Activated CD8-positive, alpha-beta T cell treated with anti-CD3 and anti-CD28 coated beads for 36 hours (primary cell): ENCODE data around the gene ENTPD2. TPM values are rescaled to one million over a fixed set of nuclear protein-coding genes. Genes with fewer than 3 reads are reported as not detected.

Experiments used
- ATAC-seq: fragments of 200-7000 bp; cut with Tn5 transposase; one replicate; pipeline ENCODE4 v1.10.0; 2021; ENCODE audit warnings: mild to moderate bottlenecking, moderate library complexity
- CTCF ChIA-PET: fragments of 350-600 bp; sonication (Branson Sonifier 250); formaldehyde crosslinking; loops from one replicate; lab custom pipeline; 2021; ENCODE audit warnings: antibody characterized with exemption; lab: Charles Lee
- POLR2A ChIA-PET: fragments of 350-600 bp; sonication (Branson Sonifier 250); formaldehyde crosslinking; loops from one replicate; lab custom pipeline; 2021; ENCODE audit warnings: antibody characterized with exemption; lab: Charles Lee
- DNase-seq: peaks from one replicate; pipeline ENCODE4 v3.0.0-alpha.2; 2020
- H3K27ac Mint-ChIP-seq: one replicate; pipeline ENCODE4 v1.8.0; 2021; ENCODE audit warnings: mild to moderate bottlenecking, mixed read lengths
- H3K27me3 Mint-ChIP-seq: one replicate; pipeline ENCODE4 v1.8.0; 2021; ENCODE audit warnings: mixed read lengths
- H3K36me3 Mint-ChIP-seq: one replicate; pipeline ENCODE4 v1.8.0; 2021; ENCODE audit warnings: low read depth, mixed read lengths
- H3K4me1 Mint-ChIP-seq: one replicate; pipeline ENCODE4 v1.8.0; 2021; ENCODE audit warnings: low read depth, mixed read lengths
- H3K4me3 Mint-ChIP-seq: one replicate; pipeline ENCODE4 v1.8.0; 2021; ENCODE audit warnings: mild to moderate bottlenecking, moderate library complexity, mixed read lengths
- H3K9me3 Mint-ChIP-seq: one replicate; pipeline ENCODE4 v1.8.0; 2021; ENCODE audit warnings: mixed read lengths
- intact Hi-C: fragments of 100-400 bp; cut with micrococcal nuclease; formaldehyde crosslinking; loops from one replicate; pipeline ENCODE4 v1.10.0; 2022
- total RNA-seq, 2 experiments: library from RNA; stranded (reverse); gene quantifications; one replicate each; pipeline ENCODE4 v1.2.3, GENCODE V29; 2021
- TF ChIP-seq, protein P1 (sequence below): fragments of 200-600 bp; IDR thresholded peaks from one replicate; pipeline ENCODE4 v1.8.0; 2022; ENCODE audit warnings: antibody characterized with exemption, mild to moderate bottlenecking

The ENTPD2 gene
- total RNA-seq: not detected

- H3K4me1 Mint-ChIP-seq: no peaks in the 10 kb centered on the region
- ATAC-seq (peak; percentile 66), DNase-seq (peak; percentile 58)
- ChIA-PET POLR2A (interaction anchor here (1.3 to 1.7 kb wide), 2 partner anchors 17 to 27 kb away, joined by 3 to 5 read pairs; no protein-coding TSS in a partner anchor), CTCF (interaction anchor here (2.3 to 3.1 kb wide), 3 partner anchors 13 to 22 kb away, joined by 5 to 20 read pairs (median 11); partner anchors contain the start of gene UAP1L1)
- H3K27ac Mint-ChIP-seq: no peak within 1 kb of the TSS
- TF ChIP-seq, protein P1, sequence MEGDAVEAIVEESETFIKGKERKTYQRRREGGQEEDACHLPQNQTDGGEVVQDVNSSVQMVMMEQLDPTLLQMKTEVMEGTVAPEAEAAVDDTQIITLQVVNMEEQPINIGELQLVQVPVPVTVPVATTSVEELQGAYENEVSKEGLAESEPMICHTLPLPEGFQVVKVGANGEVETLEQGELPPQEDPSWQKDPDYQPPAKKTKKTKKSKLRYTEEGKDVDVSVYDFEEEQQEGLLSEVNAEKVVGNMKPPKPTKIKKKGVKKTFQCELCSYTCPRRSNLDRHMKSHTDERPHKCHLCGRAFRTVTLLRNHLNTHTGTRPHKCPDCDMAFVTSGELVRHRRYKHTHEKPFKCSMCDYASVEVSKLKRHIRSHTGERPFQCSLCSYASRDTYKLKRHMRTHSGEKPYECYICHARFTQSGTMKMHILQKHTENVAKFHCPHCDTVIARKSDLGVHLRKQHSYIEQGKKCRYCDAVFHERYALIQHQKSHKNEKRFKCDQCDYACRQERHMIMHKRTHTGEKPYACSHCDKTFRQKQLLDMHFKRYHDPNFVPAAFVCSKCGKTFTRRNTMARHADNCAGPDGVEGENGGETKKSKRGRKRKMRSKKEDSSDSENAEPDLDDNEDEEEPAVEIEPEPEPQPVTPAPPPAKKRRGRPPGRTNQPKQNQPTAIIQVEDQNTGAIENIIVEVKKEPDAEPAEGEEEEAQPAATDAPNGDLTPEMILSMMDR: no peak
- H3K4me3 Mint-ChIP-seq: no peak within 1 kb of the TSS
- intact Hi-C loops: no loop called here
- H3K27me3 Mint-ChIP-seq: peaks cover 20% of the 10 kb centered on the region
- H3K9me3 Mint-ChIP-seq: no peaks in the 10 kb centered on the region
- no peaks in the 10 kb centered on the region for H3K36me3 Mint-ChIP-seq
These were observed at the start of gene ENTPD2 for GRCh38 chr9:137053944-137054931. Gene ENTPD2 (minus strand): TSS chr9:137054061. CDS start chr9:137053997, 64 bp downstream.

GRCh38 chr9:137103206-137103999 lies 49.5 kb upstream of the ENTPD2 start:
- no peaks in the 10 kb centered on the region for H3K4me1 Mint-ChIP-seq
- no peaks in the 10 kb centered on the region for H3K27me3 Mint-ChIP-seq
- DNase-seq (no peak), ATAC-seq (no peak)
- TF ChIP-seq, protein P1: no peak
- intact Hi-C loops: no loop called here
- H3K4me3 Mint-ChIP-seq: no peak overlapping the region
- peaks cover 10% of the 10 kb centered on the region for H3K36me3 Mint-ChIP-seq
- ChIA-PET POLR2A (no interaction called here), CTCF (no interaction called here)
- H3K27ac Mint-ChIP-seq: no peak overlapping the region
- H3K9me3 Mint-ChIP-seq: no peaks in the 10 kb centered on the region

DNA sequence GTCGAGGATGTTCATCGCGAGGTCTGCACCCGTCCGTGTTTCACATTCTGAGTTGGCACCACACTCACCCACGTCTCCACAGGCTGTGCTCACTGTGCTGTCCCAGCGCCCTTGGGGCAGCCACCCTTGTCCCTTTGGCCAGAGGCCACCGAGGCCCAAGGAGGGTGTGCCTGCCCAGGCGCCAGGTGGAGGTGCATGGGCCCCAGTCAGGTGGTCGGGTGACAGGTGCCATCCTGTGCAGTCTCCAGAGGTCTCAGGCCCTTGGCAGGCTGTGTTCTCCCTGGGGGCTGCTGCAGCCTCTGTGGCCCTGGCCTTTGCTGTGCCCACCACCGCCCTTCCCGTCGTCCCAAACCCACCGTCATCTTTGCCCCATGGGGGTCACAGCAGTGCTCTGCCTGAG lies 45.4 kb upstream of the ENTPD2 start:
- peaks cover 19% of the 10 kb centered on the region for H3K36me3 Mint-ChIP-seq
- ChIA-PET CTCF (interaction anchor here (0.6 kb wide), 1 partner anchor 311 kb away, joined by 3 read pairs; no protein-coding TSS in a partner anchor), POLR2A (interaction anchor here (0.7 kb wide), 1 partner anchor 8 kb away, joined by 3 read pairs; no protein-coding TSS in a partner anchor)
- intact Hi-C loops: no loop called here
- no peaks in the 10 kb centered on the region for H3K27me3 Mint-ChIP-seq
- no peak overlapping the region for H3K27ac Mint-ChIP-seq
- no peak for DNase-seq
- no peak for ATAC-seq
- TF ChIP-seq, protein P1: no peak
- H3K4me1 Mint-ChIP-seq: peaks cover 21% of the 10 kb centered on the region
- no peaks in the 10 kb centered on the region for H3K9me3 Mint-ChIP-seq
- no peak overlapping the region for H3K4me3 Mint-ChIP-seq

GRCh38 chr9:137097761-137098462 lies 44.1 kb upstream of the ENTPD2 start:
- no peak for ATAC-seq

More at GRCh38 chr9:137097761-137098462, 44.1 kb upstream of the ENTPD2 start:
- no peak overlapping the region for H3K27ac Mint-ChIP-seq
- TF ChIP-seq, protein P1: no peak
- H3K4me3 Mint-ChIP-seq: no peak overlapping the region
- H3K27me3 Mint-ChIP-seq: no peaks in the 10 kb centered on the region
- H3K4me1 Mint-ChIP-seq: peaks cover 23% of the 10 kb centered on the region
- no peaks in the 10 kb centered on the region for H3K9me3 Mint-ChIP-seq
- CTCF ChIA-PET: interaction anchor here (0.9 kb wide), 1 partner anchor 11 kb away, joined by 3 read pairs; the partner anchor contains the start of gene MAN1B1
- POLR2A ChIA-PET: interaction anchor here (0.8 to 1.0 kb wide), 2 partner anchors 10 to 125 kb away, joined by 3 read pairs; no protein-coding TSS in a partner anchor
- H3K36me3 Mint-ChIP-seq: peaks cover 21% of the 10 kb centered on the region
- intact Hi-C loops: no loop called here
- DNase-seq: no peak
